ENCODE results near the gene PCDHGA4.

GRCh38 chr5:141382469-141383294 is 27.9 kb downstream of the PCDHGA4 start, which contains the start of gene PCDHGA7:
- TF ChIP-seq OSR1 (CRISPR knock-in tag; IDR thresholded peaks at IDR 0.05) (no peak), GLIS3 (CRISPR knock-in tag; IDR thresholded peaks at IDR 0.05) (no peak), ZNF8 (CRISPR knock-in tag; IDR thresholded peaks at IDR 0.05) (no peak), RARB (CRISPR knock-in tag; IDR thresholded peaks at IDR 0.05) (no peak), PATZ1 (CRISPR knock-in tag; IDR thresholded peaks at IDR 0.05; ENCODE audit: borderline replicate concordance) (no peak), ZFP3 (CRISPR knock-in tag; IDR thresholded peaks at IDR 0.05) (no peak), TOX (CRISPR knock-in tag; IDR thresholded peaks at IDR 0.05; ENCODE audit: borderline replicate concordance) (no peak), PPARA (CRISPR knock-in tag; IDR thresholded peaks at IDR 0.05; ENCODE audit: borderline replicate concordance) (no peak), ARNTL (CRISPR knock-in tag; IDR thresholded peaks at IDR 0.05; ENCODE audit: borderline replicate concordance, low read depth) (no peak), CREB5 (CRISPR knock-in tag; IDR thresholded peaks at IDR 0.05; ENCODE audit: low read depth) (no peak), ISL1 (CRISPR knock-in tag; IDR thresholded peaks at IDR 0.05) (no peak)

All from SK-N-SH treated with all-trans-retinoic acid at 6 μM for 48 hours (cell line).